Stimulated activated CD4-positive, alpha-beta T cell treated with anti-CD3 and anti-CD28 coated beads, Interleukin-1b, Interleukin-23, amount 100 ng/mL, for 24 hours (primary cell): ENCODE data around the gene CAMK2N1.
"Not testable (repeated sequence)": the region's sequence is repeated elsewhere in the genome, so short reads cannot be mapped to it uniquely, and the experiment has no call there.

ENCODE experiments used
- DNase-seq, 4 experiments: peaks; one replicate each; pipeline ENCODE4 v3.0.0-alpha.2; 2020; ENCODE audit warnings: low read depth in 4 of 4, low spot score in 1 of 4

Gene CAMK2N1

GRCh38 chr1:20496725-20497383, 10.8 kb upstream of the CAMK2N1 start:
- not testable (repeated sequence) for DNase-seq

DNA sequence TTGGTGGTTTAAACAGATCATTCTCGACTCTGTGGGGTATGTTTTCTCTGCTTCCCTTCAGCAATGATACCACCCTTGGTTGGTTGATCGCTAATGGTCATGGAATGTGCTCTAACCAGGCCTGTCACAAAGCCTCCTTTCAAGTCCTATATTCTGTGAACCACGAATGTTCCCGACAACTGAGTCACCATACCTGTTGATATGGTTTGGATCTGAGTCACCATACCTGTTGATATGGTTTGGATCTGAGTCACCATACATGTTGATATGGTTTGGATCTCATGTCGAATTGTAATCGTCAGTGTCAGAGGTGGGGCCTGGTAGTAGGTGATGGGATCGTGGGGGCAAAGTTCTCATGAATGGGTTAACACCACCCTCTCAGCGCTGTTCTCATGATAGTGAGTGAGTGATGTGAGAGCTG, 10.2 kb upstream of the CAMK2N1 start:
- DNase-seq, result no peak

- no peak for DNase-seq
Measured at GRCh38 chr1:20495661-20496060, 9.7 kb upstream of the CAMK2N1 start.

DNA sequence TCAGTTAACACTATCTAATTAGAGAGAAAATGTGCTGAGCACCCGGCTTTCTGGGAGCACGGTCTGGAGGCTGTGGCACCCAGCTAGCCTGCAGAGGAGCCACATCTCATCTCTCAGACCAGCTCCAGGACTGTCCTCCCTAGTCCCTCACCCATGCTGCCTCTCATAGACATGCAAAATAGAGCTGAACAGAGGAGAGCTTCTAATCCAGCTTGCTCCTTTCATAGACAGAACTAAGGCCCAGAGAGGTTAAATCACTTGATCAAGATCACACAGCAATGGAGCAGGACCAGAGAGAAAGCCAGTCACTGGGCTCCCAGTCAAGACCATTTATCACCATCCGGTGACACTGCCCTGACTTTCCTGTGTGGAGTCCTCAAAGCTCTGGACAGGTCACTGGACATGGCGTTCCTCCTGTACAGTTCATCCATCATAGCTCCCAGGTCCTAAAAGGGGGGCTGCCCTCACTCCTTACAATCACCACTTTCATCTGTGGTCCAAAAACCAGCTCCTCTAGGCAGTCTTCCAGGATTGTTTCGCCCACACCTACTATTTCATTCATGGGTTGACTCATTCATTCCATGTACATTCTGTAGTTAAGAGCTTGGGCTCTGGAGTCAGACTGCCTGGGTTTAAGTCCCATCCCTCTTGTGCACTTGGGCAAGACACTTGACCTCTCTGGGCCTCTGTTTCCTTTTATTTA, 8.8 kb upstream of the CAMK2N1 start:
- no peak for DNase-seq

GRCh38 chr1:20493839-20494608, 8.0 kb upstream of the CAMK2N1 start:
- DNase-seq, result peak; percentile 63 to 75 (median 70)

- no peak for DNase-seq
Measured at GRCh38 chr1:20493309-20493708, 7.3 kb upstream of the CAMK2N1 start.

DNA sequence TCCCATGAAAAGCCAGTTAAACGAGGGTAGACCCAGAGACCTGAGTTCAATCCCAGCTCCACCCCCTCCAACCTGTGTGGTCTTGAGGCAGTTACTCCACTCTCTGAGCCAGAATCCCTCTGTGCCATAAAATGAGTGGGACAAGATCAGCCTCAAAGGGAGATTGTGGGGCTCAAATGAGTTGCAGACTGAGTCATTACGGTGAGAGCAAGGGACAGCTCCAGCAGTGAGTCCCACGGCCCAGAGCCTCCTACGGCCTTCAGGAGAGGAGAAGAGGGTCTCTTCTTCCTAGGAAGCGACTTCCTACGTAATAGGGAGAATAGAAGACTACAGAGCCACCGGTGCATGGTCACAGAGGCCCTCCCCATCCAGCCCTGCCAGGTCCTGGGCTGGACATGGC, 6.7 kb upstream of the CAMK2N1 start:
- no peak for DNase-seq

- no peak for DNase-seq
Measured at GRCh38 chr1:20491866-20492265, 5.9 kb upstream of the CAMK2N1 start.

DNA sequence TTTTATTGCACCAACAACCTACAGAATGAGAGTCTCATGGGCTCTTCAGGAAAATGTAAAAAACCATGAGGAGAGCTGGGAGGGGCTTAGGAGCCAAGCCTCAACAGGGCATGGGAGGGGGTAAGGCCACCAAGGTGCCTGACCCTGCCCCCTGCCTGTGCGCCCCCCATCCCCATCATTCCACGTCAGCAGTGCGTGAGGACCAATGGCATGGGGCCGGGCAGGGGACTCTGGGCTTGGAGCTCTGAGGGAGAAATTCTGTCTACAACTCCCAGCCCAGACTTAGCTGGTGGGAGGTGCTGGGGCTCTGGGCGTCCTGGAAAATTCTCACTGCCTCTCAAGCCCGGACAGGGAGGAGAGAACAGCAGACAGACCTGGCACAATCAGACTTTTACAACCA, 5.2 kb upstream of the CAMK2N1 start:
- no peak for DNase-seq

DNA sequence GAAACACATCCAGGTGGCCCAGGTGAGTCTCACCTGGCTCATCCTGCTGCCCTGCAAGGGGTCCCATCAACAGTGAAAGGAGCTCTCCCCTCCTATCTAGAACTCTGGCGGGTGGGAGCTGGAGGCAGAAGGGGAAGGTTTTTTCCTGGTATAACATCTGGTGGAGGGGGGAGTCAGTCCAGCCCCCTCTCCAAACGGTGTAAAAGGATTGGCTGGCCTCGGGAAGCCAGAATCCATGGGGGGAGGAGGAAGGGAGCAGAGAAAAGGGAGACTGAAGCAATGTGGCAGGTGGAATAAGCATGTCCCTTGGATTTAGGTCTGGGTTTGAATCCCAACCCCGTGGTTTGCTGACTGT, 1.2 kb upstream of the CAMK2N1 start:
- DNase-seq, result no peak

GRCh38 chr1:20486457-20487235, 636 bp upstream of the CAMK2N1 start:
- DNase-seq, result no peak

DNA sequence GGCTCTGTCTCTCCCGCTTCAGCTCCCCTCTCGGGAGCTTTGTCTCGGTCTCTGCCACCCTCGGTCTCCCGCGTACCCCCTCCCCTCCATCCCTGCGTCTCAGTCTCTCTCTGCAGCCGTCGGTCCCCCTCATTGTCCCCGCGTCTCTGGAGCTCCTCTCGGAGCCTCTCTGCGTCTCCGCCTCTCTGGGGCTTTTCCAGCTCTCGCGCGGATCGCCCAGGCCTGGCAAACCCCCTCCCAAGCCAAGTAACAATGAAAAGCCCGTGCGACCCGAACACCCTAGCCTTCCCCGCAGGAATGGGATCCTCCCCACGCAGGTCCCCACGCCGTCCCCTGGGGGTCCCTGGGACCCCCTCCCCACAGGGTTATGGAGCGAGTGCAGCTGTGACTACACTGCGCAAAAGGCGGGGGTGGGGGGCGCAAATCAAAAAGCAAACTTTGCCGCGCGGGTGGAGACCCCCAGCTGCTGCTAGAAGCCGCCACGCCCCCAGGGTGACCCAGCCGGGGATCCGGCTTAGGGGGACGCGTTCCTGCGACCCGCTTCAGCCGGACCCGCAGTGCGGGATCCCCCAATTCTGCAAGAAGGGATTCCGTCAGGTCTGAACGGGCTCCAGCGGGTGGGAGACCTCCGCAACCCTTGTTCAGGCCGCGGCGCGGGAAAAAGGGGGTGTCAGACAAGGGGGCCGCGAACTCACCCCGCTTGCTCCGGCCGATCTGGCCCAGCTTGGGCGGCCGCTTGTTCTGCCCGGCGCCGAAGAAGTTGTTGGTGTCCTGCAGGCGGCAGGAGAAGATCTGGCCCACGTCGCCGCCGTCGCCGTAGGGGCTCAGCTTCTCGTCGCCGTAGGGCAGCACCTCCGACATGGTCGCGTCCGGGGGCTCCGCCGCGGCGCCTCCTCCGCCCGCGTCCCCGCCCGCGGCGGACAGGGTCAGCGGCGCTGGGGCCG, 1.2 kb downstream of the CAMK2N1 start:
- no peak for DNase-seq

DNA sequence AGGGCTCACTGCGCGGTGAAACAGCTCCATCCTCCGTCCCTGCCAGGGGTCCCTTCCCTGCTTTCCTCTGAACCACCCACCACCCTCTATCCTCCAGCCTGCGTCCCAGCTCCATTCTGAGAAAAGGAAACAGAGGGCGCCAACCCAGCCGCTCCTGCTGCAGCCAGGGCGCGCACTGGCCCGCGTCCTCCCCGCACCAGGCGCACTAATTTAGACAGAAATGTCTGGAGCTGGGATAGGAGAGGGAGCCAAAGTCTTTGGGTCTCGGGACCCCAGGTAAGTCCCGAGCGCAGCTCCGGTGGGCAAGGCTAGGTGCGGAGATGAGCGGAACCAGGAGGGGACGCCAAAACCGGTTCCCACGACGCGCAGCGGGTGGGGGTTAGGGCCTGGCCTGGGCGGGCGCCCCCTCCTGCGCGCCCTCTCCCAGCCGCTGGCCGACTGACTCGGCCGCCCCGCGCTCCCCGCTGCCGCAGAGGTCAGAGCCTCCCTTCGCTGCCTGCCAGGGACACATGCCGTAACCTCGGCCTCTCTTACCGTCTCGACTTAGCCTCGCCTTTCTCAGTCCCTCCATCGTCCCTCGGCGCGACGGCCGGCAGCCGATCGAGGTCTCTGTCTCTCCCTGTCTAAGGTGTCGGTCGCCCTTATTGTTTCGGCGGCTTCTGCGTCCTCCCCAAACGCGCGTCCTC, 2.0 kb downstream of the CAMK2N1 start:
- DNase-seq, result no peak

- no peak for DNase-seq
Measured at GRCh38 chr1:20483098-20483832, 2.7 kb downstream of the CAMK2N1 start.

DNA sequence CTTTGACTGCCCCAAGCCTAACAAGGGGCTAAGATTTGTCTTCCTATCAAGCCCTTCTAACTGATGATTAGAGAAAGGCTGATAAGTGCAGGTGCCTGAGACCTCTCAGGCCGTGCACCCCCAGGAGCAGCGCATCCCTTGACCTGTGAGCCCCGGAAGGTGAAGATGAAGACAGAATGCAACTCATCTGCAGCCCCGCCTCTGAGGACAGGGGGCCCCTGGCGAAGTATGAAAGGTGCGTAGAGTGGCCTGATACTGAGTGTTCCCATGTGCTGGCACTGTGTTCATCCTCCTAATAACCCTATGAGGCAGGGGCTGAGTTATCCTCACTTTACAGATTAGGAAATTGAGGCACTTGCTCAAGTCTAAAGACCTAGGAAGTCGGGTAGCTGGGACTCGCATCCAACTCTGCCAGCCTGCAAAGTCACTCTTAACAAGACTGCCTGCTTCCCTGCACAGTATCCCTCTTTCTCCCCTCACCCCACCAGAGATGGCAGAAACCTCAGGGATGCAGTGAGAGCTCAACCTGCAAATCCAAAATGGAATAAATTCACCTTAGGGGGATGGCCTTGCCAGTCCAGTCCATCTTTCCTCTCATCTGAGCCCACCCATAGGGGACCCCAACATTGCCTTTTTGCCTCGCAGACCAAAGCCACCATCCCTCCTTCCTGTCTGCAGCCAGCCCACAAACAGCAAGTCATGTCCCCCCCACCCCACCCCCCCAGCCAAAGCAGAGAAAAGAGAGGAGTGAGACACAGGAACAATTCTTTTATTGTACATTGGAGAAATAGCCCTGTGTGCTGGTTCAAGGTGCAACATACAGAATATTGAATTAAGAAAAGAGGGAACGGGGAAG, 4.1 kb downstream of the CAMK2N1 start:
- DNase-seq, result no peak

GRCh38 chr1:20480951-20481617, 4.9 kb downstream of the CAMK2N1 start:
- DNase-seq, result no peak

DNA sequence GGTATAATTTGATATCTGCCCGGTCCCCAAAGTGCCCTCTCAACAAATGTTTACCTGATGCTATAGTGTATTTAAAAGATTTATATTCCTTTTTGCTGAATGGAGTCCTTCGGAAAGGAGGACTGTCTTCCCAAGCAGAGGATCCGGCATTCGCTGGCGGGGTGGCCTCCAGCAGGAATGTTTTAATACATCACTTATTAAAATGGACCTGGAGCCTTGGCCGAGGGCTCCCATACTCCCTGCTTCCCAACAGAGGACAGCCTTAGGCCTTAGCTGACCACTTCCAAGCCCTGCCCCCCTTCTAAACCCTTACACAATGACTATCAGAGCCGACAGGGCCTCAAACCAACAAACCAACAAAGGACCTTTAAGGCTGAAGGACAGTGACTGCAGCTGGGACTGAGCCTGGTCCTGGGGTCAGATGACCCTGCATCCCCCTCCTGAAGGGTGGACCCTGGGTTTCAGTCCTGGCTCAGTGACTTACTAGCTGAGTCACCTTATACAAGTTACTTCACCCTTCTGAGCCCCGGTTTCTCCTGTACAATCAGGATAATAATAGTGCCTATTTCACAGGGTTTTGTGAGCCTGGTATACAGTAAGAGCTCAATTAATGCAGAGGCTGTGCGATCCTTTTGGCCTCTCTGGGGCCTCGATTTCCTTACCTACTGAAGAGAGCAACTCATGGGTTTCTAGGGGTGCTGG, 5.6 kb downstream of the CAMK2N1 start:
- no peak for DNase-seq
